ENCODE results near the gene UBE2Q2. TPM values are rescaled to one million over a fixed set of nuclear protein-coding genes. Genes with fewer than 3 reads are reported as not detected.

Gene UBE2Q2
- total RNA-seq, 1 donor from 2014 or later: 17.1 TPM

GRCh38 chr15:75815811-75816719, 27.2 kb upstream of the UBE2Q2 start:
- no peak for DNase-seq
- H3K27me3 Mint-ChIP-seq: peaks cover 2% of the 10 kb centered on the region
- H3K4me1 Mint-ChIP-seq: peaks cover 18% of the 10 kb centered on the region
- peak overlapping the region; percentile 21 for H3K4me3 Mint-ChIP-seq
- intact Hi-C loops (cut with micrococcal nuclease): loop anchor here (2.0 to 10.0 kb wide), 2 partner anchors 21 to 329 kb away; no protein-coding TSS in a partner anchor
- H3K27ac Mint-ChIP-seq: no peak overlapping the region
- H3K36me3 Mint-ChIP-seq (ENCODE audit: low read depth): no peaks in the 10 kb centered on the region
- H3K9me3 Mint-ChIP-seq: no peaks in the 10 kb centered on the region

GRCh38 chr15:75817138-75817935, 25.9 kb upstream of the UBE2Q2 start:
- Mint-ChIP-seq H3K4me3 (peak overlapping the region; percentile 72), H3K27me3 (no peaks in the 10 kb centered on the region), H3K27ac (peak overlapping the region; percentile 80), H3K9me3 (no peaks in the 10 kb centered on the region), H3K36me3 (ENCODE audit: low read depth) (no peaks in the 10 kb centered on the region), H3K4me1 (peaks cover 19% of the 10 kb centered on the region)
- intact Hi-C loops (cut with micrococcal nuclease): loop anchor here (2.0 to 10.0 kb wide), 2 partner anchors 19 to 327 kb away; no protein-coding TSS in a partner anchor
- DNase-seq: peak; percentile 77

- H3K27ac Mint-ChIP-seq: no peak overlapping the region
- no peaks in the 10 kb centered on the region for H3K36me3 Mint-ChIP-seq (ENCODE audit: low read depth)
- intact Hi-C loops (cut with micrococcal nuclease): no loop called here
- H3K9me3 Mint-ChIP-seq: no peaks in the 10 kb centered on the region
- peaks cover 6% of the 10 kb centered on the region for H3K27me3 Mint-ChIP-seq
- H3K4me1 Mint-ChIP-seq: peaks cover 20% of the 10 kb centered on the region
- H3K4me3 Mint-ChIP-seq: no peak overlapping the region
- no peak for DNase-seq
These were observed 23.0 kb upstream of the UBE2Q2 start for GRCh38 chr15:75820206-75820605.

- H3K27me3 Mint-ChIP-seq: peaks cover 11% of the 10 kb centered on the region
- peaks cover 14% of the 10 kb centered on the region for H3K4me1 Mint-ChIP-seq
- H3K4me3 Mint-ChIP-seq: no peak overlapping the region
- intact Hi-C loops (cut with micrococcal nuclease): no loop called here
- no peak for DNase-seq
- H3K36me3 Mint-ChIP-seq (ENCODE audit: low read depth): no peaks in the 10 kb centered on the region
- H3K9me3 Mint-ChIP-seq: no peaks in the 10 kb centered on the region
- H3K27ac Mint-ChIP-seq: no peak overlapping the region
These were observed 21.4 kb upstream of the UBE2Q2 start for GRCh38 chr15:75821786-75822345.

- DNase-seq: no peak
- peaks cover 12% of the 10 kb centered on the region for H3K4me1 Mint-ChIP-seq
- peaks cover 14% of the 10 kb centered on the region for H3K27me3 Mint-ChIP-seq
- H3K4me3 Mint-ChIP-seq: no peak overlapping the region
- intact Hi-C loops (cut with micrococcal nuclease): no loop called here
- no peak overlapping the region for H3K27ac Mint-ChIP-seq
- H3K36me3 Mint-ChIP-seq (ENCODE audit: low read depth): no peaks in the 10 kb centered on the region
- H3K9me3 Mint-ChIP-seq: no peaks in the 10 kb centered on the region
These were observed 20.5 kb upstream of the UBE2Q2 start for GRCh38 chr15:75822685-75823278.

- Mint-ChIP-seq H3K4me3 (no peak overlapping the region), H3K36me3 (ENCODE audit: low read depth) (no peaks in the 10 kb centered on the region), H3K27ac (no peak overlapping the region), H3K4me1 (peaks cover 15% of the 10 kb centered on the region), H3K9me3 (no peaks in the 10 kb centered on the region), H3K27me3 (peaks cover 14% of the 10 kb centered on the region)
- intact Hi-C loops (cut with micrococcal nuclease): no loop called here
- no peak for DNase-seq
These were observed 19.2 kb upstream of the UBE2Q2 start for GRCh38 chr15:75823860-75824613.

- intact Hi-C loops (cut with micrococcal nuclease): no loop called here
- no peak overlapping the region for H3K27ac Mint-ChIP-seq
- H3K4me3 Mint-ChIP-seq: no peak overlapping the region
- H3K4me1 Mint-ChIP-seq: peaks cover 19% of the 10 kb centered on the region
- peaks cover 14% of the 10 kb centered on the region for H3K27me3 Mint-ChIP-seq
- H3K9me3 Mint-ChIP-seq: no peaks in the 10 kb centered on the region
- no peaks in the 10 kb centered on the region for H3K36me3 Mint-ChIP-seq (ENCODE audit: low read depth)
- DNase-seq: no peak
These were observed 15.6 kb upstream of the UBE2Q2 start for GRCh38 chr15:75827691-75828090.

GRCh38 chr15:75828429-75828828, 14.8 kb upstream of the UBE2Q2 start:
- H3K27ac Mint-ChIP-seq: no peak overlapping the region
- intact Hi-C loops (cut with micrococcal nuclease): no loop called here

GRCh38 chr15:75830910-75831805, 12.1 kb upstream of the UBE2Q2 start:
- Mint-ChIP-seq H3K36me3 (ENCODE audit: low read depth) (no peaks in the 10 kb centered on the region), H3K9me3 (no peaks in the 10 kb centered on the region), H3K4me1 (peaks cover 17% of the 10 kb centered on the region), H3K27ac (no peak overlapping the region), H3K4me3 (no peak overlapping the region), H3K27me3 (peaks cover 5% of the 10 kb centered on the region)
- intact Hi-C loops (cut with micrococcal nuclease): no loop called here
- DNase-seq: no peak

More at GRCh38 chr15:75828429-75828828, 14.8 kb upstream of the UBE2Q2 start:
- Mint-ChIP-seq H3K27me3 (peaks cover 14% of the 10 kb centered on the region), H3K36me3 (ENCODE audit: low read depth) (no peaks in the 10 kb centered on the region), H3K4me1 (peaks cover 19% of the 10 kb centered on the region), H3K9me3 (no peaks in the 10 kb centered on the region), H3K4me3 (no peak overlapping the region)
- no peak for DNase-seq

GRCh38 chr15:75831806-75832102, 11.5 kb upstream of the UBE2Q2 start:
- Mint-ChIP-seq H3K9me3 (no peaks in the 10 kb centered on the region), H3K4me1 (peaks cover 17% of the 10 kb centered on the region), H3K27me3 (peaks cover 4% of the 10 kb centered on the region), H3K27ac (no peak overlapping the region), H3K4me3 (no peak overlapping the region), H3K36me3 (ENCODE audit: low read depth) (no peaks in the 10 kb centered on the region)
- intact Hi-C loops (cut with micrococcal nuclease): no loop called here
- no peak for DNase-seq

- intact Hi-C loops (cut with micrococcal nuclease): no loop called here
- Mint-ChIP-seq H3K36me3 (ENCODE audit: low read depth) (no peaks in the 10 kb centered on the region), H3K4me3 (no peak overlapping the region), H3K27ac (no peak overlapping the region), H3K4me1 (peaks cover 17% of the 10 kb centered on the region), H3K9me3 (no peaks in the 10 kb centered on the region), H3K27me3 (peaks cover 3% of the 10 kb centered on the region)
- no peak for DNase-seq
These were observed 11.1 kb upstream of the UBE2Q2 start for GRCh38 chr15:75832114-75832513.

GRCh38 chr15:75834021-75834420, 9.2 kb upstream of the UBE2Q2 start:
- Mint-ChIP-seq H3K27ac (no peak overlapping the region), H3K4me1 (peaks cover 11% of the 10 kb centered on the region), H3K27me3 (no peaks in the 10 kb centered on the region), H3K36me3 (ENCODE audit: low read depth) (no peaks in the 10 kb centered on the region), H3K9me3 (no peaks in the 10 kb centered on the region), H3K4me3 (no peak overlapping the region)
- DNase-seq: no peak
- intact Hi-C loops (cut with micrococcal nuclease): no loop called here
